Suprapubic skin (tissue), 4 donors: ENCODE results near the gene DAD1.

Experiments used
- CTCF ChIP-seq, 2 donors: fragments of 200-600 bp in 1 of 2; fragments of 450-650 bp in 1 of 2; sonication (generic) in 1 of 2; IDR thresholded peaks; one replicate each; pipeline ENCODE4 v1.5.1; 2016 to 2019; ENCODE audit warnings: antibody characterized with exemption in 2 of 2, mild to moderate bottlenecking in 1 of 2, moderate library complexity in 1 of 2
- POLR2A ChIP-seq, 2 donors: fragments of 450-650 bp; IDR thresholded peaks; one replicate each; pipeline ENCODE4 v1.6.1; 2017; ENCODE audit warnings: antibody characterized with exemption in 2 of 2, mild to moderate bottlenecking in 2 of 2, moderate library complexity in 2 of 2
- POLR2AphosphoS5 ChIP-seq, 3 donors: sonication (generic); formaldehyde crosslinking; IDR thresholded peaks; one replicate each; pipeline ENCODE4 v1.6.1; 2017; ENCODE audit warnings: antibody characterized with exemption in 3 of 3

GRCh38 chr14:22588526-22589095 is 413 bp downstream of the DAD1 start:
- TF ChIP-seq POLR2A (IDR thresholded peaks at IDR 0.05), result no peak
- TF ChIP-seq POLR2AphosphoS5 (IDR thresholded peaks at IDR 0.05), result no peak
- TF ChIP-seq CTCF (IDR thresholded peaks at IDR 0.05), result no peak
